K562 (cell line): ENCODE results near the gene LRRC57. TPM values are rescaled to one million over a fixed set of nuclear protein-coding genes. Genes with fewer than 3 reads are reported as not detected.

Experiments used
- CBX3 ChIP-seq, 2 experiments: IDR thresholded peaks; 1 replicate in 1 of 2; 2 replicates in 1 of 2; pipeline ENCODE4 v1.6.1; 2012; ENCODE audit warnings: inconsistent platforms in 2 of 2, low read length in 2 of 2, borderline replicate concordance in 1 of 2, control low read depth in 1 of 2
- CREM ChIP-seq: IDR thresholded peaks from 2 replicates; pipeline ENCODE4 v1.6.1; 2014; ENCODE audit warnings: antibody characterized with exemption, low read depth
- CTCF ChIP-seq, 3 experiments: IDR thresholded peaks in 2 of 3; conservative IDR thresholded peaks in 1 of 3; 2 replicates each; pipeline ENCODE4 v1.5.1; 2011 to 2012; ENCODE audit warnings: low read length in 3 of 3, mild to moderate bottlenecking in 3 of 3, control low read depth in 2 of 3, improper control_type of control experiment in 1 of 3, inconsistent platforms in 1 of 3, low read depth in 1 of 3, mixed read lengths in 1 of 3, moderate library complexity in 1 of 3; ENCODE audit not compliant: insufficient read depth in 2 of 3
- DACH1 ChIP-seq: fragments of 450-650 bp; IDR thresholded peaks from 2 replicates; pipeline ENCODE4 v1.6.1; 2018; ENCODE audit not compliant: partially characterized antibody
- DNMT1 ChIP-seq: fragments of 450-650 bp; IDR thresholded peaks from 2 replicates; pipeline ENCODE4 v1.6.1; 2016; ENCODE audit warnings: antibody characterized with exemption, mild to moderate bottlenecking
- HLTF ChIP-seq: fragments of 450-650 bp; IDR thresholded peaks from 2 replicates; pipeline ENCODE4 v1.6.1; 2016
- ID3 ChIP-seq, 2 experiments: fragments of 250-450 bp in 1 of 2; fragments of 450-650 bp in 1 of 2; sonication (Bioruptor Pico) in 1 of 2; IDR thresholded peaks; 2 replicates each; pipeline versions ENCODE4 v1.6.1 to v1.8.0; 2016 to 2021; ENCODE audit warnings: mild to moderate bottlenecking in 2 of 2, moderate library complexity in 2 of 2, missing compliant biosample characterization in 1 of 2, missing genetic modification characterization in 1 of 2
- MAFG ChIP-seq: fragments of 450-650 bp; conservative IDR thresholded peaks from 2 replicates; pipeline ENCODE4 v1.6.1; 2016; ENCODE audit warnings: missing genetic modification characterization, missing compliant biosample characterization
- NCOR1 ChIP-seq: fragments of 450-650 bp; IDR thresholded peaks from 2 replicates; pipeline ENCODE4 v1.6.1; 2016; ENCODE audit warnings: mild to moderate bottlenecking, moderate library complexity
- RFX7 ChIP-seq: fragments of 250-450 bp; sonication (Bioruptor Pico); IDR thresholded peaks from 2 replicates; pipeline ENCODE4 v1.5.1; 2021; ENCODE audit warnings: mild to moderate bottlenecking
- SMAD4 ChIP-seq: fragments of 250-450 bp; sonication (Bioruptor Pico); conservative IDR thresholded peaks from 2 replicates; pipeline ENCODE4 v1.8.0; 2021; ENCODE audit warnings: inconsistent platforms, mild to moderate bottlenecking, moderate library complexity
- TCF15 ChIP-seq: fragments of 250-450 bp; sonication (Bioruptor Pico); IDR thresholded peaks from 2 replicates; pipeline ENCODE4 v1.8.0; 2022; ENCODE audit warnings: moderate library complexity, mild to moderate bottlenecking, inconsistent platforms
- TSC22D4 ChIP-seq: fragments of 450-650 bp; IDR thresholded peaks from 2 replicates; pipeline ENCODE4 v1.6.1; 2016; ENCODE audit warnings: missing genetic modification characterization, missing biosample characterization, control low read depth
- ZBTB9 ChIP-seq: fragments of 450-650 bp; formaldehyde crosslinking; IDR thresholded peaks from 2 replicates; pipeline ENCODE4 v1.4.0; 2020; ENCODE audit warnings: mild to moderate bottlenecking, moderate library complexity
- ZFPM2 ChIP-seq: fragments of 250-450 bp; sonication (Bioruptor Pico); IDR thresholded peaks from 2 replicates; pipeline ENCODE4 v1.5.1; 2022; ENCODE audit warnings: mild to moderate bottlenecking
- ZFX ChIP-seq: sonication (generic); formaldehyde crosslinking; IDR thresholded peaks from 2 replicates; pipeline ENCODE4 v1.8.0; 2022; ENCODE audit warnings: mild to moderate bottlenecking, missing genetic modification reagents, moderate library complexity
- ZNF121 ChIP-seq: sonication (generic); formaldehyde crosslinking; conservative IDR thresholded peaks from 2 replicates; pipeline ENCODE4 v1.8.0; 2022; ENCODE audit warnings: missing genetic modification reagents
- ZNF134 ChIP-seq: fragments of 250-450 bp; sonication (Bioruptor Pico); conservative IDR thresholded peaks from 2 replicates; pipeline ENCODE4 v1.4.0; 2020
- ZNF311 ChIP-seq: fragments of 250-450 bp; sonication (Bioruptor Pico); IDR thresholded peaks from 2 replicates; pipeline ENCODE4 v1.4.0; 2020; ENCODE audit warnings: mild to moderate bottlenecking, moderate library complexity
- ZNF444 ChIP-seq: fragments of 250-450 bp; sonication (Bioruptor Pico); IDR thresholded peaks from 2 replicates; pipeline ENCODE4 v1.4.0; 2020; ENCODE audit warnings: mild to moderate bottlenecking, moderate library complexity
- ZNF766 ChIP-seq: fragments of 200-800 bp; sonication (Bioruptor generic); conservative IDR thresholded peaks from 2 replicates; pipeline ENCODE4 v1.6.1; 2016; ENCODE audit warnings: missing genetic modification characterization, missing compliant biosample characterization
- ZNF77 ChIP-seq: fragments of 250-450 bp; sonication (Bioruptor Pico); IDR thresholded peaks from 2 replicates; pipeline ENCODE4 v1.5.0; 2020
- polyA plus RNA-seq, 8 experiments: library from polyadenylated mRNA; depleted of rRNA in 4 of 8; stranded (reverse) in 5 of 8; unstranded in 3 of 8; fragments of >200 nt; fragmentation: Nextera tagmentation in 2 of 8; fragmentation: Illumina TruSeq in 1 of 8; extraction: Ambion mirVana in 2 of 8; extraction: Trizol in 1 of 8; gene quantifications; 2 replicates each; pipeline versions ENCODE4 v1.2.1 to v1.2.3, GENCODE V29; 2011 to 2014; ENCODE audit warnings: inconsistent platforms in 1 of 8, missing spikeins in 1 of 8
- total RNA-seq, 7 experiments: library from RNA; depleted of rRNA in 6 of 7; stranded (reverse); fragments of >200 nt in 6 of 7; fragmentation: Illumina TruSeq in 2 of 7; extraction: Trizol in 2 of 7; gene quantifications; 2 replicates each; pipeline versions ENCODE4 v1.2.1 to v1.2.3, GENCODE V29; 2011 to 2021; ENCODE audit warnings: low replicate concordance in 1 of 7
- TF ChIP-seq, protein P1 (sequence below): fragments of 250-450 bp; sonication (Bioruptor Pico); IDR thresholded peaks from 2 replicates; pipeline ENCODE4 v1.9.0; 2021; ENCODE audit warnings: mild to moderate bottlenecking, inconsistent platforms

The LRRC57 gene
- total and polyA plus RNA-seq, 9 of the 15 experiments (the other 6 are each of a cell fraction or from before 2014, with no cell fraction given): 3.9 to 20.4 (median 14.8) TPM

DNA sequence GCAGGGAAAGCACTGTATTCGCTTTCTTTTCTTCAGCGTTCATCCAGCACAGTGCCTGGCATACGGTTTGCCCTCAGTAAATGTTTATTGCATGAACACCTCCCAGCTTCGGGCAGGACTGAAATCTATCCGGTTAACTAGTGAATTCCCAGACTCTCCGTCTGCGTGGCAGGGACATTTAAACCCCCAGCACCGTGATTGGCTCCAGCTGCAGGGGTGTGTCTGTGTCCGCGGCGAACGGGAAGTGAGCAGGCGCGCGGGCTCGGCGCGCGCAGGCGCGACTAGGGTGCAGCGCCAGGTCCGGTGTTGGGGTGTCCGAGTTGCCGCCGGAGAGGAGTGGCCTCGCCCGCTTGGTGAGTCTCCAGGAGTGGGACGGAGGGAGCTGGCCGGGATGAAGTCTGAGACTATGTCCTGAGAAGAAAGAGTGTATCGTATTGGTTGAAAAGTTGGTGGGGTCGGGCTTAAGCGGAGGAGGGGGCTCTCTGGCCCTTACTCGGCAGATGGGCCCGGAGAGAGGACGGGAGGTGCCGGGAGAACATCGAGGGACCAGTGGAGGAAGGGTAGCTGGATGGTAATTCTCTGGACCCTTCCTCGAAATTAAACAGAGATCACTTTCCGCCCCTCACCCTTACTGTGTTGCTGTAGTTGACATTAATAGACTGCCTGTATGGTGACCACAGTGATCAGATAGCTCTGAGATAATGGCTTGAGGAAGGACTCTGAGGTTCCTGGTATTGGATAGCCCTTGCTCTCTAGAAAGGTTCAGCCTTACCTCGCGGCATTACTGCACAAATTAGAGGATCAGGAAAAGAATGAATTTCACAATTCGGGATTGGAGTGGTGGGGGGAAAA lies 53.0 kb downstream of the LRRC57 start, which contains the start of gene SNAP23 (continued):
- TF ChIP-seq, protein P1, sequence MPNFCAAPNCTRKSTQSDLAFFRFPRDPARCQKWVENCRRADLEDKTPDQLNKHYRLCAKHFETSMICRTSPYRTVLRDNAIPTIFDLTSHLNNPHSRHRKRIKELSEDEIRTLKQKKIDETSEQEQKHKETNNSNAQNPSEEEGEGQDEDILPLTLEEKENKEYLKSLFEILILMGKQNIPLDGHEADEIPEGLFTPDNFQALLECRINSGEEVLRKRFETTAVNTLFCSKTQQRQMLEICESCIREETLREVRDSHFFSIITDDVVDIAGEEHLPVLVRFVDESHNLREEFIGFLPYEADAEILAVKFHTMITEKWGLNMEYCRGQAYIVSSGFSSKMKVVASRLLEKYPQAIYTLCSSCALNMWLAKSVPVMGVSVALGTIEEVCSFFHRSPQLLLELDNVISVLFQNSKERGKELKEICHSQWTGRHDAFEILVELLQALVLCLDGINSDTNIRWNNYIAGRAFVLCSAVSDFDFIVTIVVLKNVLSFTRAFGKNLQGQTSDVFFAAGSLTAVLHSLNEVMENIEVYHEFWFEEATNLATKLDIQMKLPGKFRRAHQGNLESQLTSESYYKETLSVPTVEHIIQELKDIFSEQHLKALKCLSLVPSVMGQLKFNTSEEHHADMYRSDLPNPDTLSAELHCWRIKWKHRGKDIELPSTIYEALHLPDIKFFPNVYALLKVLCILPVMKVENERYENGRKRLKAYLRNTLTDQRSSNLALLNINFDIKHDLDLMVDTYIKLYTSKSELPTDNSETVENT: 0 out of 2 replicates have a peak, but pooled peaks have one; percentile 36
- TF ChIP-seq CREM: peak; percentile 73
- no peak for TF ChIP-seq ZNF444
- TF ChIP-seq ZNF311: no peak
- TF ChIP-seq MAFG: no peak
- TF ChIP-seq ZNF121: no peak
- TF ChIP-seq DACH1: no peak
- no peak for TF ChIP-seq RFX7 (CRISPR knock-in tag)
- no peak for TF ChIP-seq TSC22D4 (tag)
- TF ChIP-seq TCF15 (CRISPR knock-in tag): no peak
- peak; percentile 66 for TF ChIP-seq ZFX (CRISPR knock-in tag)
- no peak for TF ChIP-seq NCOR1
- no peak for TF ChIP-seq ZBTB9
- TF ChIP-seq SMAD4 (CRISPR knock-in tag): no peak; the same call in 1 of the 2 replicates
- no peak for TF ChIP-seq CBX3 (IDR thresholded peaks at IDR 0.05; ENCODE audit: borderline replicate concordance in 1 of 2, low read length in 2 of 2)
- TF ChIP-seq ZNF77: no peak
- TF ChIP-seq ZFPM2 (CRISPR knock-in tag): no peak
- TF ChIP-seq HLTF: no peak
- TF ChIP-seq ZNF766: no peak
- no peak for TF ChIP-seq CTCF (IDR thresholded peaks at IDR 0.05 in 2 of 3, conservative IDR thresholded peaks at IDR 0.05 in 1 of 3; ENCODE audit: insufficient read depth in 2 of 3, low read depth in 1 of 3, low read length in 3 of 3)
- no peak for TF ChIP-seq DNMT1
- no peak for TF ChIP-seq ID3 (CRISPR knock-in tag; IDR thresholded peaks at IDR 0.05)
- TF ChIP-seq ID3 (tag; IDR thresholded peaks at IDR 0.05): peak; percentile 56; the same call in 1 of the 2 replicates
- TF ChIP-seq ZNF134 (CRISPR knock-in tag): no peak
